Fibroblast of skin of scalp (primary cell): Measurements from ENCODE around the gene LMTK2.
A peak's percentile ranks its signal among the peaks of the same experiment; 100 is the strongest.

ENCODE experiments used
- DNase-seq: peaks from one replicate; pipeline ENCODE4 v3.0.0-alpha.2; 2013

The LMTK2 gene

GRCh38 chr7:98175260-98175940 lies 68.7 kb downstream of the LMTK2 start:
- no peak for DNase-seq

- no peak for DNase-seq
Measured at GRCh38 chr7:98177553-98177952, 70.9 kb downstream of the LMTK2 start.

GRCh38 chr7:98178321-98178720 lies 71.7 kb downstream of the LMTK2 start:
- no peak for DNase-seq

GRCh38 chr7:98178762-98179490 lies 72.3 kb downstream of the LMTK2 start:
- DNase-seq, result no peak

- DNase-seq, result no peak
Measured at GRCh38 chr7:98180751-98181150, 74.1 kb downstream of the LMTK2 start.

GRCh38 chr7:98185101-98185500 lies 78.4 kb downstream of the LMTK2 start:
- DNase-seq, result no peak

- no peak for DNase-seq
Measured at GRCh38 chr7:98186452-98187137, 79.9 kb downstream of the LMTK2 start.

- no peak for DNase-seq
Measured at GRCh38 chr7:98187138-98187502, 80.5 kb downstream of the LMTK2 start.

- DNase-seq, result no peak
Measured at GRCh38 chr7:98189559-98189958, 82.9 kb downstream of the LMTK2 start.

- DNase-seq, result no peak
Measured at GRCh38 chr7:98191668-98192431, 85.2 kb downstream of the LMTK2 start.

- DNase-seq, result no peak
Measured at GRCh38 chr7:98192781-98193457, 86.3 kb downstream of the LMTK2 start.

- no peak for DNase-seq
Measured at GRCh38 chr7:98193474-98194180, 87.0 kb downstream of the LMTK2 start.

- DNase-seq, result no peak
Measured at GRCh38 chr7:98194186-98194585, 87.5 kb downstream of the LMTK2 start.

- peak; percentile 29 for DNase-seq
Measured at GRCh38 chr7:98194672-98195457, 88.2 kb downstream of the LMTK2 start.

- no peak for DNase-seq
Measured at GRCh38 chr7:98196706-98197605, 90.3 kb downstream of the LMTK2 start.

GRCh38 chr7:98199131-98199530 lies 92.5 kb downstream of the LMTK2 start:
- no peak for DNase-seq

GRCh38 chr7:98200364-98200763 lies 93.7 kb downstream of the LMTK2 start:
- no peak for DNase-seq

GRCh38 chr7:98202367-98203195 lies 95.9 kb downstream of the LMTK2 start:
- DNase-seq, result no peak
